HepG2 (cell line): ENCODE results near the gene GIMAP8. TPM values are rescaled to one million over a fixed set of nuclear protein-coding genes. Genes with fewer than 3 reads are reported as not detected.

Experiments
- FOSL1 ChIP-seq: sonication (generic); formaldehyde crosslinking; IDR thresholded peaks from 2 replicates; pipeline ENCODE4 v1.9.0; 2021; ENCODE audit warnings: missing genetic modification reagents, borderline replicate concordance
- GFI1 ChIP-seq: sonication (generic); formaldehyde crosslinking; IDR thresholded peaks from 2 replicates; pipeline ENCODE4 v1.5.0; 2020; ENCODE audit warnings: missing genetic modification reagents, mild to moderate bottlenecking, borderline replicate concordance
- HDAC2 ChIP-seq: sonication (generic); formaldehyde crosslinking; IDR thresholded peaks from 2 replicates; pipeline ENCODE4 v1.4.0; 2020; ENCODE audit warnings: missing genetic modification reagents
- MEIS2 ChIP-seq: sonication (generic); formaldehyde crosslinking; IDR thresholded peaks from 2 replicates; pipeline ENCODE4 v1.9.0; 2021; ENCODE audit warnings: mild to moderate bottlenecking, missing genetic modification reagents
- NRL ChIP-seq: sonication (generic); formaldehyde crosslinking; IDR thresholded peaks from 2 replicates; pipeline ENCODE4 v1.5.0; 2020; ENCODE audit warnings: missing genetic modification reagents, mild to moderate bottlenecking, moderate library complexity, borderline replicate concordance
- SOX6 ChIP-seq, 2 experiments: fragments of 450-650 bp in 1 of 2; sonication (generic) in 1 of 2; formaldehyde crosslinking in 1 of 2; IDR thresholded peaks; 2 replicates each; pipeline versions ENCODE4 v1.4.0 to v1.6.1; 2017 to 2020; ENCODE audit warnings: antibody characterized with exemption in 1 of 2, mild to moderate bottlenecking in 1 of 2, missing genetic modification reagents in 1 of 2
- SRSF4 ChIP-seq: fragments of 200-400 bp; formaldehyde crosslinking; IDR thresholded peaks from one replicate; pipeline ENCODE4 v1.6.1; 2018; ENCODE audit warnings: mild to moderate bottlenecking, low read depth, low read length, moderate library complexity; ENCODE audit not compliant: poor library complexity, severe bottlenecking
- ZNF143 ChIP-seq: sonication (generic); formaldehyde crosslinking; IDR thresholded peaks from 2 replicates; pipeline ENCODE4 v1.4.0; 2020; ENCODE audit warnings: missing genetic modification reagents
- ZNF629 ChIP-seq: sonication (generic); formaldehyde crosslinking; conservative IDR thresholded peaks from 2 replicates; pipeline ENCODE4 v1.5.0; 2020; ENCODE audit warnings: missing genetic modification reagents
- polyA plus RNA-seq, 8 experiments: library from polyadenylated mRNA; depleted of rRNA in 3 of 8; stranded (reverse) in 7 of 8; unstranded in 1 of 8; fragments of >200 nt; fragmentation: Illumina TruSeq in 4 of 8; extraction: Trizol in 4 of 8; gene quantifications; 2 replicates each; pipeline versions ENCODE4 v1.2.1 to v1.2.3, GENCODE V29; 2011 to 2016; ENCODE audit warnings: low read depth in 4 of 8, missing spikeins in 1 of 8, mixed read lengths in 1 of 8; ENCODE audit not compliant: insufficient read depth in 1 of 8
- total RNA-seq, 5 experiments: library from RNA; depleted of rRNA; stranded (reverse); fragments of >200 nt; fragmentation: Illumina TruSeq; extraction: Trizol; gene quantifications; 2 replicates each; pipeline ENCODE4 v1.2.3, GENCODE V29; 2016; ENCODE audit warnings: low read depth in 1 of 5
- TF ChIP-seq, protein P1 (sequence below): sonication (generic); formaldehyde crosslinking; IDR thresholded peaks from 2 replicates; pipeline ENCODE4 v1.5.0; 2020; ENCODE audit warnings: mild to moderate bottlenecking, missing genetic modification reagents, borderline replicate concordance
- TF ChIP-seq, protein P2 (sequence below): sonication (generic); formaldehyde crosslinking; IDR thresholded peaks from 2 replicates; pipeline ENCODE4 v1.9.0; 2021; ENCODE audit warnings: missing genetic modification reagents, borderline replicate concordance
- TF ChIP-seq, protein P3 (sequence below): sonication (generic); formaldehyde crosslinking; IDR thresholded peaks from 2 replicates; pipeline ENCODE4 v1.5.0; 2020; ENCODE audit warnings: missing genetic modification reagents, mild to moderate bottlenecking, borderline replicate concordance
- TF ChIP-seq, protein P4 (sequence below): sonication (generic); formaldehyde crosslinking; IDR thresholded peaks from 2 replicates; pipeline ENCODE4 v1.4.0; 2020; ENCODE audit warnings: mild to moderate bottlenecking, missing genetic modification reagents

Gene GIMAP8
- total and polyA plus RNA-seq, 2 of the 13 experiments (the other 11 are each of a cell fraction or from before 2014, with no cell fraction given): not detected

DNA sequence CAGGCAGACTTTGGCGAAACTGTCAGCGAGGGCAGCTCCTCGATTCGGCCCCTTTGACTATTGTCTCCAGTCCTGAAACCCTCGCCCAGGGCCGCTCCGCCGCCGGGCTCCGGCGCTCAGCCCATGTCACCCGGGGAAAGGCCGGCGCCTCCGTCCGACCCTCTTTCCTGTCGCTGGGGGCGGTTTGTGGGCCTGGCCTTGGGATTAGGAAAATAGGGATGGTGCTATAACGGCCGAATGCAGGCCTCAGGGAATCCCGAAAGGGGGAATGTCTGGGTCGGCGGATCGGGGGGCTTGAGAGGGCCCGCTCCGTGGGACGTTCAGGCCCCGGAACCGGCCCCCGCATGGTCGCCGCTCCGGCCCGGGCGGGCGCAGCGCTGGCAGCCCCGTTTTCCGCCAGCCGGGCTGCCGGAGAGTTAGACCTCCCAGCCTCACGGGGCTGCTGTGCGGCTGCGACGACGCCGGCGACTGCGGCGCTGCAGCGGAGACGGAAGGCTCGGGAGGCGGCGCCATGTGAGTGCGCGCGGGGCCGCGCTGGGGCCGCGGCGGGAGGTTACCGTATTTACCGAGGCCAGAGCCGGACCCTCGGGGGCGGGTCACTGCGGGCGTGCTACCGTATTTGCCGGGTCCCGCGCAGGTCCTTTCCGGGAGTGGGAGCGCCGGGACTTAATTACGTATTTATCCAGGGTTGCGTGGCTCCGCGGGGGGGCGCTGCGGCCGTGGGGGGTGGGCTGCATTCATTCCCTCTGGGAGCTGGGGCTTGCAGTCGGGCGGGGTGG is 45.4 kb upstream of the GIMAP8 start (continued):
- peak; percentile 25 for TF ChIP-seq ZNF629 (CRISPR knock-in tag)
- TF ChIP-seq GFI1: peak; percentile 81
- TF ChIP-seq FOSL1 (CRISPR knock-in tag): no peak
- TF ChIP-seq ZNF143 (CRISPR knock-in tag): no peak
- TF ChIP-seq, protein P1, sequence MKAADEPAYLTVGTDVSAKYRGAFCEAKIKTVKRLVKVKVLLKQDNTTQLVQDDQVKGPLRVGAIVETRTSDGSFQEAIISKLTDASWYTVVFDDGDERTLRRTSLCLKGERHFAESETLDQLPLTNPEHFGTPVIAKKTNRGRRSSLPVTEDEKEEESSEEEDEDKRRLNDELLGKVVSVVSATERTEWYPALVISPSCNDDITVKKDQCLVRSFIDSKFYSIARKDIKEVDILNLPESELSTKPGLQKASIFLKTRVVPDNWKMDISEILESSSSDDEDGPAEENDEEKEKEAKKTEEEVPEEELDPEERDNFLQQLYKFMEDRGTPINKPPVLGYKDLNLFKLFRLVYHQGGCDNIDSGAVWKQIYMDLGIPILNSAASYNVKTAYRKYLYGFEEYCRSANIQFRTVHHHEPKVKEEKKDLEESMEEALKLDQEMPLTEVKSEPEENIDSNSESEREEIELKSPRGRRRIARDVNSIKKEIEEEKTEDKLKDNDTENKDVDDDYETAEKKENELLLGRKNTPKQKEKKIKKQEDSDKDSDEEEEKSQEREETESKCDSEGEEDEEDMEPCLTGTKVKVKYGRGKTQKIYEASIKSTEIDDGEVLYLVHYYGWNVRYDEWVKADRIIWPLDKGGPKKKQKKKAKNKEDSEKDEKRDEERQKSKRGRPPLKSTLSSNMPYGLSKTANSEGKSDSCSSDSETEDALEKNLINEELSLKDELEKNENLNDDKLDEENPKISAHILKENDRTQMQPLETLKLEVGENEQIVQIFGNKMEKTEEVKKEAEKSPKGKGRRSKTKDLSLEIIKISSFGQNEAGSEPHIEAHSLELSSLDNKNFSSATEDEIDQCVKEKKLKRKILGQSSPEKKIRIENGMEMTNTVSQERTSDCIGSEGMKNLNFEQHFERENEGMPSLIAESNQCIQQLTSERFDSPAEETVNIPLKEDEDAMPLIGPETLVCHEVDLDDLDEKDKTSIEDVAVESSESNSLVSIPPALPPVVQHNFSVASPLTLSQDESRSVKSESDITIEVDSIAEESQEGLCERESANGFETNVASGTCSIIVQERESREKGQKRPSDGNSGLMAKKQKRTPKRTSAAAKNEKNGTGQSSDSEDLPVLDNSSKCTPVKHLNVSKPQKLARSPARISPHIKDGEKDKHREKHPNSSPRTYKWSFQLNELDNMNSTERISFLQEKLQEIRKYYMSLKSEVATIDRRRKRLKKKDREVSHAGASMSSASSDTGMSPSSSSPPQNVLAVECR (CRISPR knock-in tag): peak; percentile 86
- TF ChIP-seq, protein P2, sequence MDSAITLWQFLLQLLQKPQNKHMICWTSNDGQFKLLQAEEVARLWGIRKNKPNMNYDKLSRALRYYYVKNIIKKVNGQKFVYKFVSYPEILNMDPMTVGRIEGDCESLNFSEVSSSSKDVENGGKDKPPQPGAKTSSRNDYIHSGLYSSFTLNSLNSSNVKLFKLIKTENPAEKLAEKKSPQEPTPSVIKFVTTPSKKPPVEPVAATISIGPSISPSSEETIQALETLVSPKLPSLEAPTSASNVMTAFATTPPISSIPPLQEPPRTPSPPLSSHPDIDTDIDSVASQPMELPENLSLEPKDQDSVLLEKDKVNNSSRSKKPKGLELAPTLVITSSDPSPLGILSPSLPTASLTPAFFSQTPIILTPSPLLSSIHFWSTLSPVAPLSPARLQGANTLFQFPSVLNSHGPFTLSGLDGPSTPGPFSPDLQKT: 0 out of 2 replicates have a peak, but pooled peaks have one; percentile 42
- TF ChIP-seq, protein P3, sequence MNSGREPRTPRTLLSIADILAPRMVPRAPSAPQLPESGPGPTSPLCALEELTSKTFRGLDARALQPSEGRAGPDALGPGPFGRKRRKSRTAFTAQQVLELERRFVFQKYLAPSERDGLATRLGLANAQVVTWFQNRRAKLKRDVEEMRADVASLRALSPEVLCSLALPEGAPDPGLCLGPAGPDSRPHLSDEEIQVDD (CRISPR knock-in tag): peak; percentile 40; the same call in 1 of the 2 replicates
- TF ChIP-seq SRSF4: no peak
- peak; percentile 54; the same call in 1 of the 2 replicates for TF ChIP-seq HDAC2 (CRISPR knock-in tag)
- TF ChIP-seq MEIS2 (CRISPR knock-in tag): no peak
- TF ChIP-seq, protein P4, sequence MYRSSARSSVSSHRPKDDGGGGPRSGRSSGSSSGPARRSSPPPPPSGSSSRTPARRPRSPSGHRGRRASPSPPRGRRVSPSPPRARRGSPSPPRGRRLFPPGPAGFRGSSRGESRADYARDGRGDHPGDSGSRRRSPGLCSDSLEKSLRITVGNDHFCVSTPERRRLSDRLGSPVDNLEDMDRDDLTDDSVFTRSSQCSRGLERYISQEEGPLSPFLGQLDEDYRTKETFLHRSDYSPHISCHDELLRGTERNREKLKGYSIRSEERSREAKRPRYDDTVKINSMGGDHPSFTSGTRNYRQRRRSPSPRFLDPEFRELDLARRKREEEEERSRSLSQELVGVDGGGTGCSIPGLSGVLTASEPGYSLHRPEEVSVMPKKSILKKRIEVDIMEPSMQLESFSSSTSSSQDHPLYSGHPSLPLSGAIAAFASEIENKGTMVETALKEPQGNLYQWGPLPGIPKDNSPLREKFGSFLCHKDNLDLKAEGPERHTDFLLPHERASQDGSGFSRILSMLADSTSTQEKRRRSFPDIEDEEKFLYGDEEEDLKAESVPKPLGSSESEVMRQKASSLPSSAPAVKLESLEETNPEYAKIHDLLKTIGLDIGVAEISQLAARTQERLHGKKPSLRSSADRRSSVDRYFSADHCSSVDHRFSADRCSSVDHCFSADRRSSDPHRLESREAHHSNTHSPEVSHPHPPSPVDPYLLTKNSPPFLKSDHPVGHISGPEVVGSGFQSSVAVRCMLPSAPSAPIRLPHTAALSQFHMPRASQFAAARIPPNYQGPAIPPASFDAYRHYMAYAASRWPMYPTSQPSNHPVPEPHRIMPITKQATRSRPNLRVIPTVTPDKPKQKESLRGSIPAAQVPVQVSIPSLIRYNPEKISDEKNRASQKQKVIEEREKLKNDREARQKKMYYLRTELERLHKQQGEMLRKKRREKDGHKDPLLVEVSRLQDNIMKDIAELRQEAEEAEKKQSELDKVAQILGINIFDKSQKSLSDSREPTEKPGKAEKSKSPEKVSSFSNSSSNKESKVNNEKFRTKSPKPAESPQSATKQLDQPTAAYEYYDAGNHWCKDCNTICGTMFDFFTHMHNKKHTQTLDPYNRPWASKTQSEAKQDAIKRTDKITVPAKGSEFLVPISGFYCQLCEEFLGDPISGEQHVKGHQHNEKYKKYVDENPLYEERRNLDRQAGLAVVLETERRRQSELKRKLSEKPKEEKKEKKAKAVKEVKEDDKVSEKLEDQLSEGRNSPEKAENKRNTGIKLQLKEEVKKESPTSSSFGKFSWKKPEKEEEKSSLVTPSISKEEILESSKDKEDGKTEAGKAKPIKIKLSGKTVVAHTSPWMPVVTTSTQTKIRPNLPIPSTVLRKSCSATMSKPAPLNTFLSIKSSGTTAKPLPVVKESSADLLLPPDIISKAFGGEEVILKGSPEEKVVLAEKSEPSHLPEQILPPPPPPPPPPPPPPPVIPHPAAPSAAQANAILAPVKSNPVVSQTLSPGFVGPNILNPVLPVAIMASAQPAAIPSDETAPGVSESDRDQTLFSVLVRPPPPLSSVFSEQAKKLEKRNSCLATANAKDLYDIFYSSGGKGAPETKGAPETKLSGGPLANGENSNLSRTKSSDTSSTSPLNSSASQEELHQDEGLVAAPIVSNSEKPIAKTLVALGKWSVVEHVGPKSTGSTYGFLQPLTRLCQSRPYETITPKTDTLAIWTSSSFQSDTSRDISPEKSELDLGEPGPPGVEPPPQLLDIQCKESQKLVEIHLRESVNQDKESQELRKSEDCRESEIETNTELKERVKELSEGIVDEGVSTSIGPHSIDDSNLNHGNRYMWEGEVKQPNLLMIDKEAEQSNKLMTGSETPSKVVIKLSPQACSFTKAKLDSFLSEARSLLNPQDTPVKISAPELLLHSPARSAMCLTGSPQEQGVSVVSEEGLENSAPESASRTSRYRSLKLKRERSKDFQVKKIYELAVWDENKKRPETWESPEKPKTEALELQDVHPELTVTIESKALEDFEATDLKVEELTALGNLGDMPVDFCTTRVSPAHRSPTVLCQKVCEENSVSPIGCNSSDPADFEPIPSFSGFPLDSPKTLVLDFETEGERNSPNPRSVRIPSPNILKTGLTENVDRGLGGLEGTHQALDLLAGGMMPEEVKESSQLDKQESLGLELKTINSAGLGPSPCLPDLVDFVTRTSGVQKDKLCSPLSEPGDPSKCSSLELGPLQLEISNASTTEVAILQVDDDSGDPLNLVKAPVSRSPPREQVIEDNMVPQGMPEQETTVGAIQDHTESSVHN (CRISPR knock-in tag): no peak
- no peak for TF ChIP-seq SOX6 (IDR thresholded peaks at IDR 0.05)
- TF ChIP-seq SOX6 (CRISPR knock-in tag; IDR thresholded peaks at IDR 0.05): peak; percentile 20; the same call in 1 of the 2 replicates
- TF ChIP-seq NRL (CRISPR knock-in tag): peak; percentile 54; the same call in 1 of the 2 replicates
